ENCODE results near the gene SH3BP5L. TPM values are rescaled to one million over a fixed set of nuclear protein-coding genes. Genes with fewer than 3 reads are reported as not detected.
A peak's percentile ranks its signal among the peaks of the same experiment; 100 is the strongest.

Gene SH3BP5L
- total and polyA plus RNA-seq, 2 donors (not counting 1 experiment from before 2014, with no cell fraction given) = 19.2 to 36.5 TPM

DNA sequence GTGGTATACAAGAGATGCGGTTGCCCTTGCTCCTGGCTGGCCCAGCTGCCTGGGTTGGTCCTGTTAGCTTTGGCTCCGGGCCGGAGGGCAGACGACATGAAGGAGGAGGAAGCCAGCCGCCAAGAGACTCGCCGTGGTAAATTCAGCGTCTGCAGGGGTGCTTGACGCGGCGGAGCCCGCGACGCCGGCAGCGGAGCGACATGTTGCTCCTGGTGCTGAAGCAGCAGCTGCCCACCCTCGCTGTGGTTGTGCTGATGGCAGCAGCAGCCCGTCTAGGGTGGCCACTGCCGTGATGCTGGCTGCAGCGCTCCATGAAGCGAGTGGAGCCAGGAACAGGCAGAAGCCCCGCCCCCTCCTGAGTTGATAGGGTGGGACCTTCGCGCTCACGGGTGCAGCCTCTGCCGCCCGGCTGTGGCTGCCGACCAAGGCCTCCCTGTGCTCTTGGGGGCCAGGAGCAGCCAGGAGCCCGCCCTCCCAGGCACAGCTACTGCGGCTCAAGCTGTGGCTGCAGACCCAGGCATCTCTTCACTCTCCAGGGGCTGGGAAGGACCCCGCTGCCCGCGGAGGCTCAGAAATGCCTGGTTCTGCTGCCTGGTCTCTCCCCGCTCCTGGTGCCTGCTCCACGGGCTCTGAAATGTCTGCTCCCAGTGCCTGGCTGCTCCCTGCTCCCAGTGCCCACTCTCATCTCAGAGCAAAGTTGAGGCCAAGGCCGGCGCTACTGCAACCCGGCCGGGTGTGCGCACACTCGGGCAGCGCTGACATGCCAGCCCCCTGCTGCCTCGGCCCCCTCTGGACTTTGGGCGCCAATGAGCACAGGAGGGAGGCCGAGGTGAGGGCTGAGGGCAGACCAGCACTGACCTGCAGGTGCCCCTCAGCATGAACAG, 37.5 kb upstream of the SH3BP5L start:
- ChIA-PET CTCF (interaction anchor here (2.3 kb wide), 1 partner anchor 26 kb away, joined by 8 read pairs; the partner anchor contains the start of gene ZNF672), POLR2A (interaction anchor here (0.6 to 2.1 kb wide), 5 partner anchors 10 to 173 kb away, joined by 3 to 12 read pairs (median 5); partner anchors contain the start of genes SH3BP5L and ZNF672)
- Histone ChIP-seq H3K9me3 (ENCODE audit: control extremely low read depth in 1 of 3, control insufficient read depth in 2 of 3, insufficient read depth in 1 of 3, low read length in 2 of 3) (no peaks in the 10 kb centered on the region), H3K27ac (ENCODE audit: low read length in 2 of 2) (peak overlapping the region; percentile 40 to 43), H3K4me1 (ENCODE audit: control insufficient read depth in 2 of 2, insufficient read depth in 2 of 2, low read length in 2 of 2) (peaks cover 19 to 32% of the 10 kb centered on the region in 2 donors), H3K4me3 (ENCODE audit: control extremely low read depth in 1 of 5, extremely low read depth in 1 of 5, insufficient read depth in 1 of 5, low read depth in 2 of 5, low read length in 4 of 5) (peak overlapping the region; percentile 51 to 84 (median 79)), H2AFZ (ENCODE audit: insufficient read depth, low read depth, low read length, poor library complexity, severe bottlenecking) (peak overlapping the region; percentile 91), H3K79me2 (ENCODE audit: control insufficient read depth, insufficient read depth, low read length) (peaks cover 3% of the 10 kb centered on the region), H3K4me2 (replicated peaks; ENCODE audit: low read depth, low read length, poor library complexity, severe bottlenecking) (peak overlapping the region; percentile 86), H3K36me3 (replicated peaks in 1 of 2; ENCODE audit: control extremely low read depth in 1 of 2, control insufficient read depth in 1 of 2, extremely low read depth in 1 of 2, insufficient read depth in 2 of 2, low read length in 1 of 2) (no peaks in the 10 kb centered on the region), H4K20me1 (ENCODE audit: control insufficient read depth, insufficient read depth, low read length, poor library complexity, severe bottlenecking) (no peaks in the 10 kb centered on the region), H3K9ac (ENCODE audit: low read length) (peak overlapping the region; percentile 71), H3K27me3 (replicated peaks in 1 of 4; ENCODE audit: control extremely low read depth in 1 of 4, control insufficient read depth in 3 of 4, insufficient read depth in 4 of 4, low read length in 3 of 4) (no peaks in the 10 kb centered on the region)
- no peak for TF ChIP-seq EZH2 (IDR thresholded peaks at IDR 0.05; ENCODE audit: borderline replicate concordance, insufficient read depth, low read depth, low read length, poor library complexity, severe bottlenecking)
- TF ChIP-seq, protein P1, sequence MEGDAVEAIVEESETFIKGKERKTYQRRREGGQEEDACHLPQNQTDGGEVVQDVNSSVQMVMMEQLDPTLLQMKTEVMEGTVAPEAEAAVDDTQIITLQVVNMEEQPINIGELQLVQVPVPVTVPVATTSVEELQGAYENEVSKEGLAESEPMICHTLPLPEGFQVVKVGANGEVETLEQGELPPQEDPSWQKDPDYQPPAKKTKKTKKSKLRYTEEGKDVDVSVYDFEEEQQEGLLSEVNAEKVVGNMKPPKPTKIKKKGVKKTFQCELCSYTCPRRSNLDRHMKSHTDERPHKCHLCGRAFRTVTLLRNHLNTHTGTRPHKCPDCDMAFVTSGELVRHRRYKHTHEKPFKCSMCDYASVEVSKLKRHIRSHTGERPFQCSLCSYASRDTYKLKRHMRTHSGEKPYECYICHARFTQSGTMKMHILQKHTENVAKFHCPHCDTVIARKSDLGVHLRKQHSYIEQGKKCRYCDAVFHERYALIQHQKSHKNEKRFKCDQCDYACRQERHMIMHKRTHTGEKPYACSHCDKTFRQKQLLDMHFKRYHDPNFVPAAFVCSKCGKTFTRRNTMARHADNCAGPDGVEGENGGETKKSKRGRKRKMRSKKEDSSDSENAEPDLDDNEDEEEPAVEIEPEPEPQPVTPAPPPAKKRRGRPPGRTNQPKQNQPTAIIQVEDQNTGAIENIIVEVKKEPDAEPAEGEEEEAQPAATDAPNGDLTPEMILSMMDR (IDR thresholded peaks at IDR 0.05) = no peak
- DNase-seq = peak; percentile 80
- peak overlapping the region; percentile 95 for H3K4me3 Mint-ChIP-seq
- H3K9me3 Mint-ChIP-seq (ENCODE audit: insufficient read depth) = no peaks in the 10 kb centered on the region
- no peaks in the 10 kb centered on the region for H3K27me3 Mint-ChIP-seq
- H3K27ac Mint-ChIP-seq = peak overlapping the region; percentile 88
- intact Hi-C loops (cut with micrococcal nuclease) = loop anchor here (1.0 kb wide), 1 partner anchor 10 kb away; no protein-coding TSS in a partner anchor
- ATAC-seq (ENCODE audit: low read depth) = peak; percentile 48
- 15% methylated on average over 46 of the region's 46 CpGs for WGBS (ENCODE audit: insufficient coverage)
- peaks cover 39% of the 10 kb centered on the region for H3K4me1 Mint-ChIP-seq

DNA sequence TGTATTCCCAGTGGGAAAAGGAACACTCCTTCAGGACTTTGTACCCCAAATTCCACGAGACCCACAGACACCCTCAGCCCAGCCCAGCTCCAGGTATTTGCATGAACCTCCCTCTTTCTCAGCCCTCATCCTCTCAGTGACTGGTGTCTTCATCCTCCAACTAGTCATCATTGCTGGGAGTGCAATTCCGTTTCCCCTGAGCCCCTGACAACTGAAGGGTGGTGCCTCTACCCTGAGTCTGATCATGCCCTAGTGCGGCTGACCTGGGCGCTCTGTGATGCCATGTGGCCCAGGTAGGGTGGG, 36.9 kb upstream of the SH3BP5L start:
- Histone ChIP-seq H3K79me2 (ENCODE audit: control insufficient read depth, insufficient read depth, low read length) (peaks cover 7% of the 10 kb centered on the region), H3K4me3 (ENCODE audit: control extremely low read depth in 1 of 5, extremely low read depth in 1 of 5, insufficient read depth in 1 of 5, low read depth in 2 of 5, low read length in 4 of 5) (peak overlapping the region; percentile 51 to 84 (median 79)), H3K27me3 (replicated peaks in 1 of 4; ENCODE audit: control extremely low read depth in 1 of 4, control insufficient read depth in 3 of 4, insufficient read depth in 4 of 4, low read length in 3 of 4) (no peaks in the 10 kb centered on the region), H3K36me3 (replicated peaks in 1 of 2; ENCODE audit: control extremely low read depth in 1 of 2, control insufficient read depth in 1 of 2, extremely low read depth in 1 of 2, insufficient read depth in 2 of 2, low read length in 1 of 2) (no peaks in the 10 kb centered on the region), H3K4me2 (replicated peaks; ENCODE audit: low read depth, low read length, poor library complexity, severe bottlenecking) (peak overlapping the region; percentile 86), H3K27ac (ENCODE audit: low read length in 2 of 2) (peak overlapping the region; percentile 40 to 43), H3K9ac (ENCODE audit: low read length) (peak overlapping the region; percentile 71), H3K4me1 (ENCODE audit: control insufficient read depth in 2 of 2, insufficient read depth in 2 of 2, low read length in 2 of 2) (peaks cover 23 to 38% of the 10 kb centered on the region in 2 donors), H3K9me3 (ENCODE audit: control extremely low read depth in 1 of 3, control insufficient read depth in 2 of 3, insufficient read depth in 1 of 3, low read length in 2 of 3) (no peaks in the 10 kb centered on the region), H2AFZ (ENCODE audit: insufficient read depth, low read depth, low read length, poor library complexity, severe bottlenecking) (peak overlapping the region; percentile 91), H4K20me1 (ENCODE audit: control insufficient read depth, insufficient read depth, low read length, poor library complexity, severe bottlenecking) (no peaks in the 10 kb centered on the region)
- Mint-ChIP-seq H3K27ac (peak overlapping the region; percentile 88), H3K9me3 (ENCODE audit: insufficient read depth) (no peaks in the 10 kb centered on the region), H3K27me3 (no peaks in the 10 kb centered on the region), H3K4me3 (peak overlapping the region; percentile 95), H3K4me1 (peaks cover 45% of the 10 kb centered on the region)
- ChIA-PET CTCF (interaction anchor here (1.0 to 2.3 kb wide), 3 partner anchors 21 to 40 kb away, joined by 3 to 8 read pairs (median 4); partner anchors contain the start of gene ZNF672), POLR2A (interaction anchor here (0.6 to 2.1 kb wide), 4 partner anchors 11 to 173 kb away, joined by 3 to 12 read pairs (median 6); partner anchors contain the start of genes SH3BP5L and ZNF672)
- no peak for ATAC-seq (ENCODE audit: low read depth)
- DNase-seq = no peak
- WGBS (ENCODE audit: insufficient coverage) = 15% methylated on average over 4 of the region's 4 CpGs
- intact Hi-C loops (cut with micrococcal nuclease) = no loop called here
- no peak for TF ChIP-seq EZH2 (IDR thresholded peaks at IDR 0.05; ENCODE audit: borderline replicate concordance, insufficient read depth, low read depth, low read length, poor library complexity, severe bottlenecking)
- TF ChIP-seq, protein P1 (IDR thresholded peaks at IDR 0.05) = no peak

Data from B cell (primary cell).